SK-N-MC (cell line): ENCODE data around the gene PDZD8.

Experiments
- DNase-seq: peaks from one replicate; pipeline ENCODE4 v3.0.0-alpha.2; 2011; ENCODE audit warnings: low read depth, low spot score
- H3K27ac ChIP-seq: fragments of 200-600 bp; sonication (generic); 2 replicates; pipeline ENCODE4 v1.5.1; 2016; ENCODE audit warnings: mixed run types
- H3K36me3 ChIP-seq: fragments of 200-600 bp; sonication (generic); 2 replicates; pipeline ENCODE4 v1.6.1; 2017; ENCODE audit warnings: antibody characterized with exemption, low read length, mixed read lengths; ENCODE audit not compliant: insufficient read depth
- H3K4me3 ChIP-seq: fragments of 200-600 bp; sonication (generic); 2 replicates; pipeline ENCODE4 v1.5.1; 2016
- H3K9ac ChIP-seq: fragments of 200-600 bp; sonication (generic); 2 replicates; pipeline ENCODE4 v1.8.0; 2017; ENCODE audit warnings: mixed run types, mixed read lengths; ENCODE audit not compliant: insufficient read length
- H3K9me3 ChIP-seq: fragments of 200-600 bp; sonication (generic); 2 replicates; pipeline ENCODE4 v1.6.1; 2017; ENCODE audit warnings: low read depth, mild to moderate bottlenecking, antibody characterized with exemption, low read length, moderate library complexity, mixed read lengths
- EZH2 ChIP-seq: fragments of 200-600 bp; sonication (generic); IDR thresholded peaks from one replicate; pipeline ENCODE4 v1.6.1; 2017; ENCODE audit warnings: antibody characterized with exemption
- FOXP2 ChIP-seq: optimal IDR thresholded peaks from 2 replicates; pipeline ENCODE3; 2011; ENCODE audit warnings: mild to moderate bottlenecking, moderate library complexity; ENCODE audit not compliant: insufficient read depth; ENCODE audit errors: extremely low read length, control extremely low read depth
- POLR2AphosphoS5 ChIP-seq: IDR thresholded peaks from 2 replicates; pipeline ENCODE4 v1.6.1; 2012; ENCODE audit warnings: mild to moderate bottlenecking, low read depth, low read length, borderline replicate concordance

PDZD8 gene

DNA sequence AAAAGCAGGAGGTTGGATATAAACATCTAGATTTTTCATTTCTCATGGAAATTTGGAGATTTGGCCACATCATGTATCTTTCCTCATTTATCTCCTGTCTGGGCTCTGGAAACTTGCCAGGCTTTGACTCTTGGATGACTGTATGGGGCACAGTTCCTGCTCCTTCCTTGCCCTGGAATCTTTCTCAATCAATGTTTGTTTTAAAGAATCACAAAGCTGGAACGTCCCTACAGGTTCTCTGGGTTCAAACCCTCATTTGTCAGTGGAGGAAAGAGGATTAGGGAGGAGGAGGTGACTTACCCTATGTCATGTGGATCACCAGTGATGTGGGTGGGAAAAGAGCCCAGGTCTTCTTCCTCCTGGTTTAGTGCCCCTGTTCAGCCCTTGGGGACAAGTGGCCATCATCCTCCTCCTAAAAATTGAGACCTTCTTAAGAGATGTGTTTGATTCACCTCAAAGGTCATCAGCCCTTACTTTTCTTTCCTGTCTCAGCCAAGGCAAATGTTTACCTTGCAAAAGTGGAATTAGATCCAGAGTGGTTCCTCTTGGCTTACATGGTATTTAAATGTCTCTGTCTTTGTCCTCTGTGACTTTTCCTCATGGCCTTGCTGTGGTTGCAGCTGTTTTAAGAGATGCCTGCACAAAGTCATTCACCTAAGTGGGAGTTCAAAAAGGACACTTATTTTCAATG is 38.8 kb upstream of the PDZD8 start:
- Histone ChIP-seq H3K36me3 (no peaks in the 10 kb centered on the region), H3K27ac (no peak overlapping the region), H3K9me3 (no peaks in the 10 kb centered on the region), H3K4me3 (no peak overlapping the region), H3K9ac (no peak overlapping the region)
- TF ChIP-seq EZH2 = no peak
- TF ChIP-seq POLR2AphosphoS5 = no peak
- no peak for TF ChIP-seq FOXP2
- DNase-seq = no peak

DNA sequence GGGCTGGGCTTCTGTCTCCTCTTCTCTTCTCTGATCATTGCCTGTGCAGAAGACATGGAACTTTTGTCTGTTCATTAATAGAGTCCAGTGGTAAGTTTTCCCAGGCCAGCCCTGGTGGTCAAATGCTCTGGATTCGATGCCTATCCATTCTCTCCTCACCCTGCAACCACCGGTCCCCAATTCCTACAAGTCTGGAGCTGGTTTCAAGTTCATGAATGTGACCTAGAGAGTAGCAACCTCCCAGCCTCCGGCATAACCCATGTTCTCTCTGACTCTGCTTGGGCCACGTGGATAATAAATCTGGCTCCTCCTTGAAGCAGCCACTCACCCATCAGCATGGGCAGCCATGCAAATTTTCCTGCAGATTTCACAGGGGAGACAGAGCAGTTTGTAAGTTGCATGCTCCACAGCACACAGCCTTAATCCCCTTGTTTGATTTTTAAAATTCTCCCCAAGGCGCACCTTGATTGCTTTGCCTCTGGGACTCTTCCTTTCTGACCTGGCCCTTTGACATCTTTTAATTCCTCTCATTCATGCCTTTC is 37.3 kb upstream of the PDZD8 start:
- Histone ChIP-seq H3K9me3 (no peaks in the 10 kb centered on the region), H3K27ac (no peak overlapping the region), H3K4me3 (no peak overlapping the region), H3K9ac (no peak overlapping the region), H3K36me3 (no peaks in the 10 kb centered on the region)
- DNase-seq = no peak
- TF ChIP-seq POLR2AphosphoS5 (no peak), EZH2 (no peak), FOXP2 (no peak)

DNA sequence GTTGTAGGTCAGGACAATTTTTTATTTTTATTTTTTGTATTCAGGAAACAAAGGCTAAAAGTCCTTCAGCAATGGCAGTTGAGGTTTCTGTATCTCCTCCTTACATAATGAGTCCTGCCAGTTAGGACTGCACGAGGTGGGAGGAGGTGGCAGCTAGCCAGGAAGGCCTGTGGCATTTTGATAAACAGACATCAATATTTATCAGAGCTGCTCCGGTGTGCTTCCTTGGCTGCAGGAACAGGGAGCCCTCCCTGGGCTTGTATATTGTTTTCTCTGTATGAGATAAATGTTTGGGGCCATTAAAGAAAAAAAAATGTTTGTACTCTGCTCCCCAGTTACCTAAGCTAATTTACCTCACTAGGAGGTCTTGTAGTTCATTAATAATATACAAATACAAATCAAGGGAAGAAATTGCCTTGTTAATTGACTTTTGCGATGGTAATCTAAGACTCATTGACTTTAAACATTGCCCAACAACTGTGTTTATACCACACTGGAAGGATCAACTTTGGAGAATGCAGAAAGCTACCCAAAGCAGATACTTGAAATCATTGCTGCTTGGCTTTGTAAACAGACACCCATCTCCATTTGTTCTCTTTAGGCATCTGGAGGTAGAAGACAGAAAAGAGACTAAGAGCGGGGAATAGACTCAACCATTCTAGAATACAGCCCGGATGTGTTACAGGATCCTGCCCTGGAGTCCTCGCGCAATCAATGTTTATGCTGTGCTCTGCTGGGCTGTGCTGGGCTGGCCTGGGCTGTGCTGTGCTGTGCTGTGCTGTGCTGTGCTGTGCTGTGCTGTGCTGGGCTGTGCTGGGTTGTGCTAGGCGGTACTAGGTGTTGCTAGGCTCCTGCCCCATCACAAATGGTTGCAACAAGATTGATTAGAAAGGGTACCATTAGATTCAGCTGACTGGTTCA is 36.5 kb upstream of the PDZD8 start:
- no peak overlapping the region for H3K27ac ChIP-seq
- H3K36me3 ChIP-seq = no peaks in the 10 kb centered on the region
- no peaks in the 10 kb centered on the region for H3K9me3 ChIP-seq
- TF ChIP-seq EZH2 (no peak), POLR2AphosphoS5 (no peak), FOXP2 (no peak)
- DNase-seq = no peak
- no peak overlapping the region for H3K9ac ChIP-seq
- H3K4me3 ChIP-seq = no peak overlapping the region

DNA sequence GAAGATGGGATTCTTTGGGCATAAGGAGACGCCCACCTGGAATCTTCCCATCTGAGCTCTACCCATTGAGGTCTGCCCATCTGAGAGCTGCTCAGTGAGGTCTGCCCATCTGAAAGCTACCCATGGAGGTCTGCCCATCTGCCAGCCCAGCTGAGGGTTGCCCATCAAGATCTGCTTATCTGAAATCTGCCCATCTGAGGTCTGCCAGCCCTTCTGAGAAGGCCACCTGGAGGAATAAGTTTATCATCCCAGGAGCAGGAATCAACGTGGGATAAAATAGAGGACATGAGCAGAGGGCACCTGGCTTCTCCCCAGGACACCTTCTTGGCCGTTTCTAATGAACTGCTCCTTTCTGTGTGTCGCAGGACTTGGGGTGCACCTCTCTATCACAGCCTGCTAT is 35.3 kb upstream of the PDZD8 start:
- no peak for DNase-seq
- H3K36me3 ChIP-seq = no peaks in the 10 kb centered on the region
- no peak overlapping the region for H3K9ac ChIP-seq
- H3K4me3 ChIP-seq = no peak overlapping the region
- TF ChIP-seq EZH2 (no peak), FOXP2 (no peak), POLR2AphosphoS5 (no peak)
- H3K27ac ChIP-seq = no peak overlapping the region
- no peaks in the 10 kb centered on the region for H3K9me3 ChIP-seq

DNA sequence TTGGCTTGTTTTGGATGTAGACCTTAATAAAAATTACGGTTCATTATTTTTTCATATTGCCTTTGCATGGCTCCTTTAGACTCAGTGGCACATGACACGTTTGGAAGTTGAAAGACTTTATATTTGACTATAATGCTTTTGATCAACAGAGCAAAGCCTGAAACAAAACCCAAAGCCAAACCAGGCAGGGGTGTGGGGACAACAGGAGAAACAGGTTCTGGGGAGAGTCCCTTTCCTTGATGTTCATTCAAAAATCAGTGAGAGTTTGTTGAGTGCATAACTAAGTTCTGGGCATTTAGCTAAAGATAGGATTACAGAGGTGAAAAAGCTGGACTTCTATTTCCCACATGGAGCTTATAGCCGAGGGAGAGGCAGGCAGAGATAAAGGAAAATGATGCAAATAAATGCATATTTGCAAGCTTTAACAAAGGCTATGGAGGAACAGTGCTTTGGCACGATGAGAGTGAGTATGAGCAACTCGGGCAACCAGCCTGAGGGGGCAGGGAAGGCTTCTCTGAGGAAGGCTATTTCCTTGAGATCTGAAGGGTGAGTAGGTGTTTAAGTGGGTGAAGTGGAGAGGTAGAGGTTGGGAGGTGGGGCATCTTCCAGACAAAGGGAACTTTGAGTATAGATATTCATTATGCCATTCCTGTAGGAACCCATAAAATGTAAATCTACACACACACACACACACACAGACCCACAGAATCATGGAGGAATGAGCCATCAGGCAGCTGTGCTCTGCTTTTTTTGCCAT is 34.5 kb upstream of the PDZD8 start:
- DNase-seq = no peak
- TF ChIP-seq POLR2AphosphoS5 (no peak), EZH2 (no peak), FOXP2 (no peak)
- Histone ChIP-seq H3K27ac (no peak overlapping the region), H3K4me3 (no peak overlapping the region), H3K9ac (no peak overlapping the region), H3K36me3 (no peaks in the 10 kb centered on the region), H3K9me3 (no peaks in the 10 kb centered on the region)

DNA sequence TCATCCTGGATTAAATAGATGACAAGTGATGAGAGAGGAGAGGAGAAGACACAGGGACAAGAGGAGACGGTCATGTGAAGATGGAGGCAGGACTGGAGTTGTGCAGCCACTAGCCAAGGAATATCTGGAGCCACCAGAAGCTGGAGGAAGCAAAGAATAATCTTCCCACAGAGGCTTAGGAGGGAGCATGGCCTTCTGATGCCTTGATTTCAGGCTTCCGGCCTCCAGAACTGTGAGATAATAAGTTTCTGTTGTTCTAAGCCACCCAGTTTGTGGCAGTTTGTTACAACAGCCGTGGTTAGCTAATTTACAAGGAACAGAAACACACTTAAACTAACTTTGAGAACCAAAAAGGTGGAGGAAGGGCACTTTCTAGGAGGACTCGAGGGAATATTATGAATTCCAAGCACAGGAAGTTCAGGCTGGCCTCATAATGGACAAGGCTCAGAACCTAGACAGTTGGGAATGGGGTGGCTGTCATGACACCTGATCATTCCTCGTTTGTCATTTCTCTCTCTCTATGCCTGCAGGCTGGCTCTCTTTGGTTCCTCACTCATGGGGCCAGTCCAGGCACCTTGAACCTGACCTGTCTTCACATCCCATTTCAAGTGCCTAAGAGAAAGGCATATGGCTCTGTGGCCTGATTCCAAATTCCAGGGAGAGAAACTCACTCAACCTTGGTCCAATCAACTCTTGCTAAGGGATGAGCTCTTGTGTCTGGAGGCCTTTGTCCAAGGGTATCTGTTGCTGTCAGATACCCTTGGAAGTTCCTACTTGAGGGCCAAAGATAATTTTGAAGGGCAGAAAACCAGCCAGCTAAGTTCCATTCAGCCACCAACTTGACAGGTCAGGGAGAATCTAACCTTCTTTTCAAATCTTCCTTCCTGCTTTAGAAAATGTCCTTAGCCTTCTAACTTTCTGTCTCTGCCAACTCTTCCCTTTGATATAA is 33.5 kb upstream of the PDZD8 start:
- no peak for TF ChIP-seq POLR2AphosphoS5
- TF ChIP-seq EZH2 = no peak
- no peak for TF ChIP-seq FOXP2

DNA sequence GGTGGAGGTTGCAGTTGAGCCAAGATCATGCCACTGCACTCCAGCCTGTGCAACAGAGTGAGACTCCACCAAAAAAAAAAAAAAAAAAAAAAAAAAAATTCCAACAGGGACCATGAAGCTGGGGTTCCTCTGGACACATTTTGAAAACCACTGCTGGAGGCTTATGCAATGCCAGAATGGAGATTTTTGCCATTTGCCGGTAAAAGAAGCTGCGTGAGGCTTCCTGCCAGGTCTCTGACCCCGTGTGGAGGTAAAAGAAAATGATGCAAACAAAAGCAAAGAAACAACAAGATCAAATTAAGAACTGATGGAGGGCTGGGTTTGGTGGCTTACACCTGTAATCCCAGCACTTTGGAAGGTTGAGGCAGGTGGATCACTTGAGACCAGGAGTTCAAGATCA is 30.5 kb upstream of the PDZD8 start:
- no peak for TF ChIP-seq FOXP2
- TF ChIP-seq POLR2AphosphoS5 = no peak
- no peak for TF ChIP-seq EZH2
- Histone ChIP-seq H3K9me3 (no peaks in the 10 kb centered on the region), H3K9ac (no peak overlapping the region), H3K4me3 (no peak overlapping the region), H3K36me3 (no peaks in the 10 kb centered on the region), H3K27ac (no peak overlapping the region)
- no peak for DNase-seq

More for the DNA sequence above, 33.5 kb upstream of the PDZD8 start:
- Histone ChIP-seq H3K9me3 (no peaks in the 10 kb centered on the region), H3K27ac (no peak overlapping the region), H3K9ac (no peak overlapping the region), H3K36me3 (no peaks in the 10 kb centered on the region), H3K4me3 (no peak overlapping the region)
- DNase-seq = no peak
